Amniotic stem cell (primary cell): ENCODE data around the gene NUP62.
A peak's percentile ranks its signal among the peaks of the same experiment; 100 is the strongest.

Source experiments
- DNase-seq: peaks from one replicate; lab custom pipeline; 2025; lab: John Stamatoyannopoulos, UW

Gene NUP62

DNA sequence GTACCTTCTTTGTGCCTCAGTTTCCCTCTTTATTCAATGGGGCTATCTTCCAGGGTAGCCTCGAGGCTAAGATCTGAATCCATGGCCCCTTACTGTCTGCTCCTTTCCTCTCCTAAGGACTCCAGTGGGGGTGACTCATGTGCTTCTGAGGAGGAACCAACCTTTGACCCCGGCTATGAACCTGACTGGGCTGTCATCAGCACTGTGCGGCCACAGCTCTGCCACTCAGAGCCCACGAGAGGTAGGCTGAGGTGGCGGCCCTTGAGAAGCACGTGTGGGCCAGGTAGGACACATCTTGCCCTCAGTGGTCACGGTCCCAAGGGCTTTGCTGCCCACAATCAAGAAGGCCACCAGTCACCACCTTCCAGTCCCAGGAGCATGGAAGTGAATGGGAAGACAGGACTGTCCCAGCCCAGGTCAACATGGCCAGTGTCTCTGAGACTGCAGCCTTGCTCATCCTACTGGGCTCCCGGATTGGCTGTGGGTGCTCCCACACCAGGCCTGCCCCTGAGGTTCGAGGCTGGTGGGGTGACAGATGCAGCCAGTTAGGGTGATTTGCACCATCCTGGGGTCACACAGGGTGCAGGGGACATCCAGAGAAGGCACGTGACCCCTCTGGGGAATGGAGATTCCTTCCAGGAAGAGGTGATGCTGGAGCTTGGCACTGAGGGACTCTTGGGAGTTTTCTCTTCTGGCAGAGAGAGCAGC lies 49.0 kb downstream of the NUP62 start:
- DNase-seq, result no peak

DNA sequence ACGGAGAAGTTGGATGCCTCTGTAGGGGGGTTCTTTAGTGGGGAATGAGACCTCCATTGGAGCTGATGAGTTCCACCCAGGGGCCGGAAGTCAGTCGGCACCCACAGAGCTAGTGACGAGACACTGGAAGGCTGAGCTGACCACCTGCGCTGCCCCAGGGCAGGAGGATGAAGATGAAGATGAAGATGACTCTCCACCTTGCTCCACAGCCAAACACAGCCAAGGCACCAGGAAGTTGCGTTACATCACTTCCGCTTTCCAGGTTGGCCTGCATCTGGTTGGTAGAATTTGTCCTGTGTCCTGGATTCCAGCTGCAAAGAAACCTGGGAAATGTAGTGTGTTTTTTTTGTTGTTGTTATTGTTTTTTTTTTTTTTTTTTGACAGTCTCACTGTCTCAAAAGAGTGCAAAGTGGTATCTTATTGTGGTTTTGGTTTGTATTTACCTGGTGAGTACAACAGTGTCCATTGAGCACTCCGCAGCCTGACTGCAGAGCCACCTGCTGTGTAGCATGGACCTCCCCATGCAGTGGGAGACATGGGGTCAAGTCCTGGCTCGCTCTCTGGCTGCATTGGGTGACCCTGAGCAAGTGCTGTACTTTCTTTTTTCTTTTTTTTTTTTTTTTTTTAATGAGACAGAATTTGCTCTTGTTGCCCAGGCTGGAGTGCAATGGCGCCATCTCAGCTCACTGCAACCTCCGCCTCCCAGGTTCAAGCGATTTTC lies 49.9 kb downstream of the NUP62 start:
- no peak for DNase-seq

GRCh38 chr19:49878744-49879070 lies 50.6 kb downstream of the NUP62 start:
- no peak for DNase-seq

DNA sequence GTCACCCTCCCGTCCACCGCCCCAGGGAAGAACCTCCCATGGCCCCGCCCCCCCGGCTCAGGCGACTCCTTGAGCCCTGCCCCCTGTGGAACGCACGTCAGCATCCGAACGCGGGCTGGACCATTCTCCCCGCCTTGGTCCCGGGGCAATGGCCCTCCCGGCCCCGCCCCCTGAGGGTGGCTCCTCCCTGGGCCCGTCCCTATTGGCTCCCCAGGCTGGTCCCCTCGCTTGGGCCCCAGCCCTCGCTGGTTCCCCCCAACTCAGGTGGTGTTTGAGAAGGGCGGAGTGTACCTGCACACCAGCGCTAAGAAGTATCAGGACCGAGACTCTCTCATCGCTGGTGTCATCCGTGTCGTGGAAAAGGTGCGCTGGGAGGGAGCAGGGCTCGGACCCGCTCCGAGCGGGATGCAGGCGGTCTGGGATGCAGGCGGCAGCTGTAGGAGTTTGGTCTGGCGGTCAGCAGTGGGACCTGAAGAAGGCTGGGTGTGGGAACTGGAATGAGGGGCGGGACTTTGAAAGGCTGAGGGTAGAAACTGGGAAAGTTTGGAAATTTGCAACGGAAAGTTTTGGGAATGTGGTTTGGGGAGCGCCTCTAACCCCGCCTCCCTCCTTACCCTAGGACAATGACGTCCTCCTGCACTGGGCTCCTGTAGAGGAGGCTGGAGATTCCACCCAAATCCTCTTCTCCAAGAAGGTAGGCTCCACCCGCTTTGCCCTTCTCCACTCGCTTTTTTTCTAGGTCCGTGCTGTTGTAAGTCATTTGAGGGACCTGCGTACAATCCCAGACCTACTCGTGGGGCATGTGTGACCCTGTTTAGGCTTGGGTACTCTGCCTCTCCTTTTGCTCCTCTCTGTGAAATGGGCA lies 51.2 kb downstream of the NUP62 start:
- peak; percentile 97 for DNase-seq

DNA sequence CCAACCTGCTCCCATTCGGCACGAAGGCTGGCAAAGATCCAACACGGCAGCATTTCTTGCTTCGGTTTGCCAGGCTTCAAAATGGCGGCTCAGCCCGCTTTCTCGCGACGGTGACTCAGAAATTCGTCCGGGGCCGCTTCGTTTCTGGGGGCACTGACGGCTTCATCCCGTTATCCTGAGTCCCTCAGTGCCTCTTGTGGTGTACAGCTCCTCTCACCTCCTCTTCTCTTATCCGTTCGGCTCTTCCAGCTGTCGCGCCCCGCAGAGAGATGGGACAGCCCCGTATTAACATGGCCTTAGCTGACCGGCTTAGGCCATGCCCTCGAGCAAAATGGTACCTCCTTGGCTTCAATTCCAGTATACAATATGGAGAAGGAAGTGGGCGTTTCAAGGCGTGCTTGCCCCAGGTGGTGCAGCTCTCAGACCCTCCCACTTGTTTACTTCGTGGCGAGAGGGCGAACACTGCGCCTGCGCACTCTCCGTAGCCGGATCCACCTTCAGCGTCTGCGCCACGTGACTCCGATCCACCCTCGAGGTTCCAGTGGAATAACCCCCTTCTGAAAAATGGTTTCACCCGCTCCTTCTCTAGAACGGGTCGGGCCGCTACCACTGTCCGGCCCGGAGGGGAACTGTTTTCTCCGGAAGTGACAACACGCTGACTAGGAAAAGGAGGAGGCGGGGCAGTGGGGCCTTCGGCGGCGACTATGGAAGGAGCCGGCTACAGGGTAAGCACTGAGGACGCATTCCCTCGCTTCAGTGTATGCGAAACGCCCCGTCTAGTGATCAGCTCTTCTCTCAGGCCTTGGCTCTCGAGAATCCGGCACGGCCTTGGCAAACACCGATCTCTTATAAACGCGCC lies 52.1 kb downstream of the NUP62 start, which contains the start of the genes AKT1S1 and TBC1D17:
AKT1S1 (minus strand) TSS at position 336 of the 859 bp plus-strand sequence. CDS start 4,060 bp downstream, outside the sequence.
TBC1D17 (plus strand) TSS at position 683 of the 859 bp plus-strand sequence; CDS start at position 705, 22 bp downstream.
- peak; percentile 100 for DNase-seq

- DNase-seq, result peak; percentile 97
Measured at GRCh38 chr19:49876422-49877019, 52.8 kb downstream of the NUP62 start.

DNA sequence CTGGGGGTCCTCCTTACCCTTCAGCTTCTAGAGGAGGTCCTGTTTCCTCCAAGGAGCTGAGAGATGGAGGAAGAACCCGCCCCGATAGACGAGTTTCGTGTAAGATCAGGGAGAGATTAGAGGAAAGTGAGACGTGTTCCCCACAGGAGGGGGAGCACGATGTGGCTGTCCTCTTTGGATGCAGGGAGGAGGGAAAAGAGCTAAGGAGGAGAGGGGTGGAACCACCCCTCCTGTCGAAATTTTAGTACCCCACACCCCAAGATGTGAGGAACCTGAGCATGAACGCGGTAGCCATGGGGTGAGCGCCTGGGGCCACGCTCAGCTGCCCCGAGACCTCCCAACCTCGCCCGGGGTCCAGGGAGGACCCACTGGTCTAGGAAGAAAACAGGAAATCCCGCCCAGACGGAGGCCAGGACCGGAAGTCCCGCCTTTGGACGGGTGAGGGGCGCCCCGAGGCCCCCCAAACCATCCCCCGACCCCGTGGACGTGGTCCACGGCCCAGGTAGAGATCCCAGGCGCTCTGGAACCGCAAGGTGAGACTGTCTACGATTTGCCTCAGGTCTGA lies 53.4 kb downstream of the NUP62 start:
- DNase-seq, result peak; percentile 4

DNA sequence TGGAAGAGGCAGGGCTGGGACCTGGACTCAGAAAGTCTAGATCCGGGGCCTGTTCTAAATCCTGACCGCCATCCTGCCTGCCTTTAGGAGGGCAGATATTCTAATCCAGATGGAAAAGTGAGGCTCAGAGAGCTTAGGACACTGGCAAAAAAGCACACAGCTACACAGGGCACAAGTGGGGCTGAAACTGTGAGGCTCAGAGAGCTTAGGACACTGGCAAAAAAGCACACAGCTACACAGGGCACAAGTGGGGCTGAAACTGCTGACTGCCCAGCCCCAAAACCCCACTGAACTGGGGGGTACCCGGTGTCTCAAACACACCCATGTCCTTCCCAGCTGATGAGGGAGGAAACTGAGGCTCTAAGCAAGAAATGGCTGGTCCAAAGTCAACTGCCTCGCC lies 54.1 kb downstream of the NUP62 start:
- DNase-seq, result no peak

GRCh38 chr19:49874503-49875157 lies 54.7 kb downstream of the NUP62 start:
- DNase-seq, result no peak

DNA sequence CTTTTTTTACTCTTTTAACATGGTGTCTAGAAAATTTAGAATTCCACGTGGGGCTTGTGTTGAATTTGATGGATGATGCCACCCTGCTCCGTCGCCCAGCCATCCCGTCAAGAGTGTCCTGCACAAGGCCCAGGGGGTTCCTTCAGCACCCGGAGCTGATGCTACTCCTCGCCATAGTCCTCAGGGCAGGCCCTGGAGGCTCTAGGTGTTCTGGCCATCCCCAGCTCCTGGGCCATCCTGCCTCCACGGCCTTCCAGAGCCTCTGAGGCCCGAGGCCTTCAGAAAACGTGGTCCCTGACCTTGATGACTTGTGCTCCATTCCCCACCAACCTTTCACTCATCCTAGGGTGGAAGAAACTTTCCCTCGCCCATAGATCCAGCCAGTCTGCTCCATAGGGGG lies 55.5 kb downstream of the NUP62 start:
- no peak for DNase-seq

- no peak for DNase-seq
Measured at GRCh38 chr19:49873129-49873521, 56.2 kb downstream of the NUP62 start.

DNA sequence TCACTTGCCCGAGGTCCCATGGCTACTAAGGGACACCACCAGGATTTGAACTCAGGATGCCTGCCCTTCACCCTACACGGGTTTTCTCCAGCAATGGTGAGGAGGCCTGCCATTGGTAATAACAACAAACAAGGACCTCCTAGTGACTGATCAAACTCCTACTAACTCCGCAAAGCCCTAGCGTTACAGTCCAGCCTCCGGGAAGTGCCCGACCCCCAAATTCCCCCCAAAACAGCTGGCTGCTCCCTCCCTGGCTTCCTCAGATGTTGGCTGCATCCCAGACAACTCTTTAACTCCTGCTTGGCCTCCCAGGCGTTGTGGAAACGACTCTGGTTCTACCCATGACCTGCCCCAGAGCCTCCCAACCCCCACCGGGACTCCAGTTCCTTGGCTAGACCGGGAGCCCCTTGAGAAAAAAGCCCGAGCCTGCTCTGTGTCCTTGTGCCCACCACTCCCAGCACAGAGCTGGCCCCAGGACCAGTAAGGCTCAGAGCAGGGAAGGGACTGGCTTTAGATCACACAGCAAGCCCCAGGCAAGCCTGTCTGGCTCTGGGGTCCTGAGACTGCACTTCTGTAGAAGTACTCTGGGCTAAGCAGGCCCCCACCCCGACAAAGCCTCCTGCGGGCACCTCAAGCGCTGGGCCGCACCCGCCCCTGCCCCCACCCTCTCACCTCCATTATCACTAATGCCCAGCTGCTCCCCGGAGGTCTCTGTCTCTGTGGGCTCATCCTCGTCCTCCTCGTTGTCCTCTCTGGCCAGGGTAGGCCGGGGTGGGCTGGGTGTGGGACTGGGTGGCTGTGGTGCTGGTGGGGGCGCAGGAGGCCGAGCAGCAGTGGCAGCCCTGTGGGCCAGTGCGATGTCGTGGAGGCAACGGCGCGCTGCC lies 56.8 kb downstream of the NUP62 start:
- DNase-seq, result no peak

DNA sequence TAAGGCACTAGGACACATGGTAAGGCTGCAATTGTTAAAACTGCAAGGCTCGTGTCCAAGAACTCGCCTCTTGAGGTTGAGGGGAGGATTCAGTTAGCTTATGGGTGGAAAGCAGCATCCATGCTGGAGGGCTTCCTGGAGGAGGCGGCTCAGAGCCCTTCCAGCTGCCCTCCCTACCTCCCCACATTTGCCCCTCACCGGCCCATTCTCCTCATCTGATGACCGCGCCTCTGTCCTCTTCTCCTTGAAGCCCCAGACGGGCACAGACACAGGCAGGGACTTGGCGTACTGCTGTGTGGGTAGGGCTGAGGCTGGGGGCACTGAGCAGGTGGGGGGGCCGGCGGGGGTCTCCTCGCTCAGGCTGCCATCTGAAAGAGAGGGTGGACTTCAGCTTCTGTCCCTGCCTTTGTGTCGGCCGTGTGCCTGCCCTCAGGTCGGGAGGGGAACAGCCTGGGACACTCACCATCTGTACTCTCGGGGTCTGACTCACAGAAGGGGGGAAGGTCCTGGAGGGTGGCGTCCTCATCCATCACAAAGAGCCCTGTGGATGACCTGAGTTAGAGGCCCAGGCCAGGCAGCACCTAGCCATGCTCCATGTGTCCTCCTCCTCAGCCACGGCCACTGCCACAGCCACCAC lies 57.8 kb downstream of the NUP62 start:
- no peak for DNase-seq

DNA sequence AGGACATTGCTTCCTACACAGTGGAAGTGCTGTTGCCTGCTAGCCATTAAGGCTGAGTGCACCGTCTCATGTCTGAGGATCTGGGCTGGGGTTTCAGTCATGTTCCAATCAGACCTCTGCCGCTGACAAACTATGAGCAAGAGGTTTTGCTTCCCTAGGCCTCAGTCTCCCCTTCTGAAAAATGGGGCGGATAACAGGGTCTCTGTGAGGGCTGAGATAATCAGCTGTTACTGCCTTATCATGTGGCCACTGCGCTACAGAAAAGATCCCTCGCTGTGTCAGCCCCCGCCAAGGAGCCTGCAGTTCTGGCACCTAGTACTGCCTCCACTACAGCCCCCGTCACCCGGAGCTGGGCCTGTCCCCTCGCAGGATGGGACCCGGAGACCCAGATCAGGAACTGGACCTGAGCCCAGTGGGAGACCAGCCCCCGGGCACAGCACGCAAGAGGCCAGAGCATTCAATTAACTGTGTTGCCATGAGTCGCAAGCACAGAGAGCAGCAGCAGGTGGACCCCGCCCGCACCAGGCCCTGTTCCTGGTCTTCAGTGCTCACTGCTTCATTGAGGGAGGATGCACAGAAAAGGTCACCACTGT lies 58.9 kb downstream of the NUP62 start:
- no peak for DNase-seq

- peak; percentile 99 for DNase-seq
Measured at GRCh38 chr19:49869484-49870308, 59.6 kb downstream of the NUP62 start.

DNA sequence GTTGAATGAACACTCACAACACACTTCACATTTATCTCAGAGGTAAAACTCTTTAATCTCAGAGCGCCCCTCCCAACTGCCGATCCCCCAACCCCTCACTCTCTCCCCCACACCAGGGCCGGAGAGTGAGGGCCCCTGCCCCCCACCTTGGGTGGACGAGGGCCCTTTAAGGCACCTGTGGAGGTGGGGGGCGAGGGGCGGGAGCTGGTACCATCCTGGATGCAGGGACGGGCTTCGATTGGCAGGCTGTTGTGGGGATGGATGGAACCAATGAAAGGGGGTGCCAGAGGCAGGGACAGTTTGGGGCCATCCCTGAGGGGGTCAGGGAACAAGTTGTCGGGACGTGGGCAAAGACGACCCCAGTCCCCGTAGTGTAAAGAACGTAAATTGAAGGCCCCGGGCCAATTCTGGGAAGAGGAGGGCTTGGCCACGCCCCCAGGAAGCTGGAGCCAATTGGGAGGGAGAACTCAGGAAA lies 60.3 kb downstream of the NUP62 start:
- DNase-seq, result no peak
